Endothelial cell of umbilical vein (primary cell): ENCODE results near the gene SS18. TPM values are rescaled to one million over a fixed set of nuclear protein-coding genes. Genes with fewer than 3 reads are reported as not detected.

ENCODE experiments used
- BruUV-seq: library from RNA; stranded (reverse); fragments of 400-500 nt; replicated peaks from 2 replicates; lab custom pipeline; 2021; lab: Mats Ljungman, UMichigan
- CTCF ChIA-PET: fragments of 300-600, 350-600 bp; sonication (Branson Sonifier 250); formaldehyde crosslinking; loops from one replicate; lab custom pipeline; 2021; ENCODE audit warnings: antibody characterized with exemption, inconsistent platforms; lab: Charles Lee
- POLR2A ChIA-PET: fragments of 300-600, 350-600 bp; sonication (Branson Sonifier 250); formaldehyde crosslinking; loops from one replicate; lab custom pipeline; 2021; ENCODE audit warnings: antibody characterized with exemption, inconsistent platforms; lab: Charles Lee
- DNase-seq: peaks from one replicate; pipeline ENCODE4 v3.0.0-alpha.2; 2011; ENCODE audit warnings: low read depth, low spot score
- FAIRE-seq: peaks from 2 replicates; lab custom pipeline; 2011; peaks lifted over from hg19 to GRCh38; lab: Jason Lieb, UNC
- H2AFZ ChIP-seq: 2 replicates; pipeline ENCODE4 v1.6.0; 2012; ENCODE audit warnings: low read depth, low read length, control low read depth, inconsistent platforms
- H3K27ac ChIP-seq: 2 replicates; pipeline ENCODE4 v1.5.1; 2011; ENCODE audit warnings: low read depth, mild to moderate bottlenecking, control low read depth, low read length, moderate library complexity; ENCODE audit not compliant: insufficient read depth
- H3K27me3 ChIP-seq, 2 experiments: 2 replicates each; pipeline versions ENCODE4 v1.6.0 to v1.6.1; 2011; ENCODE audit warnings: low read length in 2 of 2, mixed read lengths in 1 of 2; ENCODE audit not compliant: control insufficient read depth in 2 of 2, insufficient read depth in 2 of 2
- H3K36me3 ChIP-seq, 2 experiments: 2 replicates in 1 of 2; 3 replicates in 1 of 2; pipeline ENCODE4 v1.5.1; 2011; ENCODE audit warnings: low read length in 2 of 2, mild to moderate bottlenecking in 1 of 2, moderate library complexity in 1 of 2; ENCODE audit not compliant: control insufficient read depth in 2 of 2, insufficient read depth in 2 of 2; ENCODE audit errors: extremely low read depth in 1 of 2
- H3K4me1 ChIP-seq: 3 replicates; pipeline ENCODE4 v1.5.1; 2011; ENCODE audit warnings: mild to moderate bottlenecking, low read length; ENCODE audit not compliant: control insufficient read depth, insufficient read depth; ENCODE audit errors: extremely low read depth
- H3K4me2 ChIP-seq: 2 replicates; pipeline ENCODE4 v1.6.1; 2011; ENCODE audit warnings: low read length, control low read depth, mixed read lengths; ENCODE audit not compliant: insufficient read depth
- H3K4me3 ChIP-seq, 3 experiments: fragments of 200-600 bp in 1 of 3; sonication (generic), shearing (Covaris generic) in 1 of 3; replicated peaks in 1 of 3; 2 replicates each; pipeline ENCODE4 v1.5.1; 2011 to 2016; ENCODE audit warnings: control low read depth in 3 of 3, low read length in 3 of 3, mild to moderate bottlenecking in 2 of 3, inconsistent platforms in 1 of 3, low read depth in 1 of 3, moderate library complexity in 1 of 3; ENCODE audit not compliant: insufficient read depth in 1 of 3
- H3K79me2 ChIP-seq: 2 replicates; pipeline ENCODE4 v1.6.0; 2012; ENCODE audit warnings: low read length, inconsistent platforms; ENCODE audit not compliant: control insufficient read depth, insufficient read depth
- H3K9ac ChIP-seq: replicated peaks from 2 replicates; pipeline ENCODE3; 2011; ENCODE audit warnings: low read length, control low read depth; ENCODE audit not compliant: insufficient read depth; ENCODE audit errors: extremely low read depth
- H3K9me1 ChIP-seq: replicated peaks from 3 replicates; pipeline ENCODE4 v1.6.0; 2011; ENCODE audit warnings: mild to moderate bottlenecking, low read length; ENCODE audit not compliant: control insufficient read depth, insufficient read depth; ENCODE audit errors: extremely low read depth
- H3K9me3 ChIP-seq: replicated peaks from 2 replicates; pipeline ENCODE4 v1.5.1; 2012; ENCODE audit warnings: low read length, inconsistent platforms; ENCODE audit not compliant: control insufficient read depth, insufficient read depth
- H4K20me1 ChIP-seq: replicated peaks from 2 replicates; pipeline ENCODE3; 2011; ENCODE audit warnings: mild to moderate bottlenecking, low read length; ENCODE audit not compliant: control insufficient read depth, insufficient read depth; ENCODE audit errors: extremely low read depth
- CTCF ChIP-seq, 2 donors: IDR thresholded peaks; 1 replicate in 1 of 2; 2 replicates in 1 of 2; pipeline ENCODE4 v1.5.1; 2011; ENCODE audit warnings: low read length in 2 of 2, mild to moderate bottlenecking in 2 of 2, moderate library complexity in 2 of 2, control low read depth in 1 of 2, inconsistent platforms in 1 of 2, low read depth in 1 of 2; ENCODE audit not compliant: insufficient read depth in 1 of 2; ENCODE audit errors: extremely low read depth in 1 of 2
- EZH2 ChIP-seq: IDR thresholded peaks from 2 replicates; pipeline ENCODE4 v1.6.1; 2012; ENCODE audit warnings: borderline replicate concordance, low read depth, mild to moderate bottlenecking, moderate library complexity, low read length, inconsistent platforms; ENCODE audit not compliant: severe bottlenecking
- FOS ChIP-seq: IDR thresholded peaks from 2 replicates; pipeline ENCODE4 v1.6.1; 2011; ENCODE audit warnings: mild to moderate bottlenecking, low read length, moderate library complexity, borderline replicate concordance; ENCODE audit not compliant: insufficient read depth
- GATA2 ChIP-seq: IDR thresholded peaks from 2 replicates; pipeline ENCODE4 v1.7.0; 2011; ENCODE audit warnings: low read depth, mild to moderate bottlenecking, moderate library complexity, mixed read lengths, low read length; ENCODE audit not compliant: insufficient read length, insufficient read depth
- JUN ChIP-seq: IDR thresholded peaks from 2 replicates; pipeline ENCODE4 v1.6.1; 2011; ENCODE audit warnings: borderline replicate concordance, low read depth; ENCODE audit not compliant: insufficient read length, insufficient read depth
- MYC ChIP-seq: IDR thresholded peaks from one replicate; pipeline ENCODE4 v1.6.1; 2011; ENCODE audit warnings: mild to moderate bottlenecking, low read depth, low read length
- POLR2A ChIP-seq: IDR thresholded peaks from 2 replicates; pipeline ENCODE4 v1.6.1; 2012; ENCODE audit warnings: low read depth, mild to moderate bottlenecking, control low read depth, low read length
- POLR2AphosphoS5 ChIP-seq: IDR thresholded peaks from 2 replicates; pipeline ENCODE4 v1.6.1; 2012; ENCODE audit warnings: low read depth, mild to moderate bottlenecking, control low read depth, low read length, moderate library complexity; ENCODE audit not compliant: insufficient read depth
- dilution Hi-C: fragments of 300-500 bp; cut with MboI; formaldehyde crosslinking; loops from one replicate; pipeline ENCODE4 v1.15.0; 2019; ENCODE audit warnings: low sequenced_read_pairs; ENCODE audit not compliant: extremely low pct_ligation_motif_present
- intact Hi-C: fragments of 100-400 bp; cut with micrococcal nuclease; formaldehyde crosslinking; loops from one replicate; pipeline ENCODE4 v1.10.0; 2022
- polyA plus RNA-seq, 4 experiments: library from polyadenylated mRNA; depleted of rRNA in 3 of 4; stranded (reverse) in 3 of 4; unstranded in 1 of 4; fragments of >200 nt; gene quantifications; 2 replicates each; pipeline versions ENCODE4 v1.2.1 to v1.2.3, GENCODE V29; 2011 to 2012; ENCODE audit warnings: missing spikeins in 1 of 4
- total RNA-seq: library from RNA; stranded (reverse); gene quantifications from 2 replicates; pipeline ENCODE4 v1.2.3, GENCODE V29; 2021
- TF ChIP-seq, protein P1 (sequence below): IDR thresholded peaks from 2 replicates; pipeline ENCODE4 v1.6.1; 2011; ENCODE audit not compliant: insufficient read depth, insufficient read length

Gene SS18
- total and polyA plus RNA-seq, 2 donors (not counting 3 experiments of a cell fraction or from before 2014, with no cell fraction given), result 68.4 to 204 TPM

DNA sequence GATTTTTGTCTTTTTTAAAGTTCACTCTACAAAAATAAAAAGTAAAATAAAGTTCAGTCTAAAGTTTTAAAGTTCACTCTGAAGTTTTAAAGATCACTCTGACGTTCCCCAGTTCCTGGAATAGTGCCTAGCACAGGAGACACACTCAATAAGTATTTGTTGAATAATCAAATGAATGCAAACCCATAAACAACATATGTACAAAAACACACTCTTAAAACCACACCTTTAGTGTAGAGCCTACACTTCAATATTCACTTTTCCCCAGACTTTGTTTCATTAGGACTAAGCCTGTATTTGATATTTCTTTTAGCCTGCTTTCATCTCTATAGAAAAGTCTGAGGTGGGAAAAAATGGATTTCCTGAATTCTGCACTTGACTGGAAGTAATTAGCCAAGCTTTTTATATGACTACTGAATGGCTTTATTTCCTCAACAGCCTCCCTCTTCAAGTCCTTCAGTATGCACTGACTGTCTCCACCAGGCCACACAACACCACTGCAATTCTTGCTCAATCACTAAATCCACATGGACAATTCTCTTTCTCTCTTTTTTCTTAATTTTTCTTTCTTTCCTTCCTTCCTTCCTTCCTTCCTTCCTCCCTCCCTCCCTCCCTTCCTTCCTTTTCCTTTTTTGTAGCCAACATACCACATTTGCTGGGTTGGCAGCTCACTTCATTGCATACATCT is 104.6 kb downstream of the SS18 start:
- no TSS peak for BruUV-seq
- ChIA-PET POLR2A (no interaction called here), CTCF (interaction anchor here (1.4 kb wide), 1 partner anchor 10 kb away, joined by 3 read pairs; no protein-coding TSS in a partner anchor)
- TF ChIP-seq POLR2A, result no peak
- no peak for TF ChIP-seq EZH2
- no peak for TF ChIP-seq CTCF (IDR thresholded peaks at IDR 0.05; ENCODE audit: extremely low read depth in 1 of 2, insufficient read depth in 1 of 2, low read depth in 1 of 2, low read length in 2 of 2)
- no peak for TF ChIP-seq FOS
- TF ChIP-seq GATA2, result no peak
- no peak for TF ChIP-seq POLR2AphosphoS5
- no peak for TF ChIP-seq JUN
- TF ChIP-seq, protein P1, sequence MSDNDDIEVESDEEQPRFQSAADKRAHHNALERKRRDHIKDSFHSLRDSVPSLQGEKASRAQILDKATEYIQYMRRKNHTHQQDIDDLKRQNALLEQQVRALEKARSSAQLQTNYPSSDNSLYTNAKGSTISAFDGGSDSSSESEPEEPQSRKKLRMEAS, result no peak
- no peak for TF ChIP-seq MYC
- no peak overlapping the region for H3K4me3 ChIP-seq
- no peak overlapping the region for H2AFZ ChIP-seq
- no peak overlapping the region for H3K4me2 ChIP-seq
- H3K9me3 ChIP-seq, result no peaks in the 10 kb centered on the region
- H4K20me1 ChIP-seq, result no peaks in the 10 kb centered on the region
- dilution Hi-C loops, result no loop called here
- no peaks in the 10 kb centered on the region for H3K9me1 ChIP-seq
- no peak for DNase-seq
- no peak overlapping the region for H3K9ac ChIP-seq
- H3K36me3 ChIP-seq, result no peaks in the 10 kb centered on the region
- peaks cover 2 to 9% of the 10 kb centered on the region in 2 experiments for H3K27me3 ChIP-seq
- FAIRE-seq, result no peak
- H3K79me2 ChIP-seq, result no peaks in the 10 kb centered on the region
- intact Hi-C loops, result no loop called here
- no peaks in the 10 kb centered on the region for H3K4me1 ChIP-seq
- no peak overlapping the region for H3K27ac ChIP-seq
